GM19023 (cell line): Measurements from ENCODE around the gene CTIF.
A peak's percentile ranks its signal among the peaks of the same experiment; 100 is the strongest.

ENCODE experiments used
- ATAC-seq: cut with Tn5 transposase; IDR thresholded peaks from one replicate; pipeline ENCODE4 v1.9.1; 2021; ENCODE audit warnings: mild to moderate bottlenecking, moderate library complexity; ENCODE audit not compliant: unreplicated experiment

CTIF gene

GRCh38 chr18:48531908-48532307 lies 6.9 kb upstream of the CTIF start:
- ATAC-seq, result no peak

- ATAC-seq, result no peak
Measured at GRCh38 chr18:48533340-48534070, 5.3 kb upstream of the CTIF start.

- no peak for ATAC-seq
Measured at GRCh38 chr18:48534364-48534763, 4.5 kb upstream of the CTIF start.

- ATAC-seq, result no peak
Measured at GRCh38 chr18:48535956-48536355, 2.9 kb upstream of the CTIF start.

- ATAC-seq, result no peak
Measured at GRCh38 chr18:48536516-48536915, 2.3 kb upstream of the CTIF start.

DNA sequence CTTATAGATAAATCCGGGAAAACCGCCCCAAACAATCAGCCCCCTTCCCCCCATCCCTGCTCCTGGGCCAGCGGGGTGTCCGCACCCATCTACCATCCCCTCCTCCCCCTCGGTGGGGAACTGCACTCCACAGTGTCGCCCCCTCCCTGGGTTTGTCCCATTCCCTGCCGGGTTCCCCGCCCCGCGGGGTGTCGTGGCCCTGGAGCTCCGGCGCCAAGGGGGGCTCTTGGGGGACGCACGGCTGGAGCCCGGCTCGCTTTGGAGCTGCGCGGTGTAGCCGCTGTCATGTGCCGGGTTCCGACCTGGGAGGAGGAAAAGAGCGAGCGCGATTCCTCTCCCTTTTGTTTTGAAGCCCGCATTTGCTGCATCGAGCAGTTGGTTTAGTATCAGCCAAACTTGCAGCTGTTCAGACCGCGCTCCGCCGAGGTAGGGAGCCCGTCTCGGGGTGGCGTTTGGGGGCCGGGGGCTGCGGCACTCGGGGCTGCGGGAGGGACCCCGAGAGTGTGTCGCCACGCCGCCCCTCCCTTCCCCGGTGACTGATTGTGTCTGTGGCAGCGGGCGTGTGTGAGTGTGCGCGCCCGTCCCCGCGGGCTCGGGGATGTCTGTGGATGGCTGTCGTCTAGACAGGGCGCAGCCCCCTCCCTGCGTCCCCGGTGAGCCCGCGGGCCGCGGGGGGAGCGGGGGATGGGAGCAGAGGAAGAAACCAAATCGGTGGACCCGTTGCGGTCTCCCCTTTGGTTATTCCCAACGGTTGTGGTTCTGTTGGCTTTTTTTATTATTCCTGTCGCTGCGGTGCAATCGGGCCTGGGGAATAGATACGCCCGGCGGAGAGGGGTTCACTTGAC lies 797 bp downstream of the CTIF start:
- ATAC-seq, result no peak

- ATAC-seq, result peak; percentile 43
Measured at GRCh38 chr18:48540251-48541025, 1.6 kb downstream of the CTIF start.

DNA sequence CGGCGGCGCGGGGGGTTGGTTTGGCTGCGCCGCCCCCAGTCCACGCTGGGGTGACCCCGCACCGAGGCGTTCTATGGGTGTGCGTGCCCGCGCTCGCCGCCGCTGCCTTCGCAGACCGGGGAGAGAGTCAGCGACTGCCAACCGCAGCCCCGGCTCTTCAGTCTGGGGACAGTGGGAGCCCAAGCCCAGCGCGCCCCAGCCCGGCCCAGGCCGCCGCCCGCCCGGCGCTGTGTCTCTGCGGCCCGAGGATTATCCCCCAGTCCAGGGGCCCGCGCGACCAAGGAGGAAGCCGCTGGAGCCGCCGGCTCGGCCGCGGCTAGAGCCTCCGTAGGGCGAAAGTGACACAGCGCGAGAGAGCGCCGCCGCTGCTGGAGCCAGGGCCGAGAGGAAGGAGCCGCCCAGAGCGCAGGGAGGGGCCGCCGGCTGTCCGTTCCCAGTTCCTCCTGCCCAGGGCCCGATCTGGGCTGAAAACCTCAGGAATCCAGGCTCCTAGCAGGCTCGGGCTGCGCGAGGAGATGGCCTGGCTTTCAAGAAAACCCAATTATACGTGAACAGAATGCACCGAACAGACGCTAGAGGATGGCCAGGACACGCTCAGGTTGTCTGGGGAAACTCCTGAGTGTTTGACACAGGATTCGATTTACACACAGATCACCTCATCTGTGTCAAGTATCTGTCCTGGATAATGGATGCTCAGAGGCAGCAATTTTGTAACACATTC lies 2.4 kb downstream of the CTIF start:
- ATAC-seq, result peak; percentile 40

GRCh38 chr18:48541747-48542400 lies 3.0 kb downstream of the CTIF start:
- ATAC-seq, result no peak

DNA sequence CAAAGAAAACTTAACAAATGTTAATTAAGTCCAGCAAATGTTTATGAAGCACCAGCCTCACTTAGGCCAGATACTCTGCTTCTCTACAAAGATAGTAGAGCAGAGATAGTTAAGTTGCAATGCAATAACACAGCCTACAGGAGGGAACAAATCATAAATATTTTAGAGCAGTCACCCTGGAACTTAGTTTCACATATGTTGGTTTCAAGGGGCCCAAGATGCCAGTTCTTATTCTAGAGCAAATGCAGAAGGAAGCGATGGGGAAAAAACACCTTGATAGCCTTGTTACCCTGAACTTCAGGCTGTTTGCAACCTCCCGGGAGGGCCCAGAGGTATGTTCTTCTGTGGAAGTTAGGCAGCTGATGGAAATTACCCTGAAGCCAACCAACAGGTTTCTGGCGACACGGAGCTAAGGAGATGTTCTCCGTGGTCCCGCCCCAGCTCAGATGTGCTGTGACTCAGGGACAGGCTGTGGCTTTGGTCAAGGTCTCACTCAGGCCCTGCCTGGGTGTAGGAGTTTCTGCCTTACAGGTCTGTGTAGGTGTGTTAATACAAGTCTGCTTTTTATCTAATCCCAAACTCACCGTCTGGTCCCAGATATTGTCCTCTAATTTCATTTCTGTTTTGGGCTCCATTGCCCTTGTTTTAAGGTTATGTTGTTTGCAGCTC lies 3.8 kb downstream of the CTIF start:
- ATAC-seq, result no peak

DNA sequence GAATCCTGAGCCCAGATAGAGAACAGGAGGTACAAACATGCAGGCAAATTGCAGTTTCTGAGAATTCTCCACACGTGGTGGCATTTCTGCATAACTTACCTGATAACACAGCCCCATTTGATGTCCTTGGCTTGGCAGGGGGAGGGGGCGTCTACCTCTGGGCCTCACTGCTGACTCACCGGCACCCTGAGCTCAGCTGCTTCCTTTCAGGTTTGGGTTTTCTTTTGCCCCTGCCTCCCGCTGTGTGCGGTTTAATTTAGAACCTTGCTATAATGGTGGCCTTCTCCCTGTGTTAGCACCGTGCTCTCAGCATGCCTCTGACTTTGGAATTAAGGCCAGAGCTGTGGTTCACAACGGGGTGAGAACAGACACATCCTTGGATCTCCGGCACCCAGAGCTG lies 4.4 kb downstream of the CTIF start:
- no peak for ATAC-seq

GRCh38 chr18:48544116-48544515 lies 5.3 kb downstream of the CTIF start:
- no peak for ATAC-seq

- no peak for ATAC-seq
Measured at GRCh38 chr18:48544661-48545415, 6.0 kb downstream of the CTIF start.

DNA sequence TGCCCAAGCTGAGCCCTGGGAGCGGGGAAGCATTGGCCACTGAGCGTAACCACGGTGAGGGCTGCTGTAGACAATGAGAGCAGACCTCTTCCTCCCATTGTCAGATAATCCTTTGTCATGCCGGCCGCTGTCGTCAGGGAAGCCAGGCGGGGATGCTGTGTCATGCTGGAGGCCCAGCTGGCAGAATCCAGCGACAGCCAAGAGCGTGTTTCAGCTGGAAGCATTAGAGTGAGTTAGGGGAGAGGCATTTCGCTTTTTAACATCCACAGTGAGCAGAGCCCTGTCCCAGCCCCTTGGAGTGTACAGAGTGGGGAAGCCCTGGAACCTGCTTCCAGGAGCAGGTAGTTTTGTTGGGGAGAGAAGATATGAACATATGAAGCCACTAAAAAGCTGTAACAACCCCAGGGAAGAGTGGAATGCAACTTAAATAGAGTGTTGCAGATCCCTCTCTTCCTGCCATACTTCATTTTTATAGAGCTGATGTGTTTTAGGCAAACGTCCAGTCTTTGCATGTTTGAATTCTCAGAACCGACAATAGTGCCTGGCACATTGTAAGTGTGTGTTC lies 7.0 kb downstream of the CTIF start:
- ATAC-seq, result no peak

- no peak for ATAC-seq
Measured at GRCh38 chr18:48546396-48546795, 7.6 kb downstream of the CTIF start.

- no peak for ATAC-seq
Measured at GRCh38 chr18:48547531-48547981, 8.7 kb downstream of the CTIF start.

DNA sequence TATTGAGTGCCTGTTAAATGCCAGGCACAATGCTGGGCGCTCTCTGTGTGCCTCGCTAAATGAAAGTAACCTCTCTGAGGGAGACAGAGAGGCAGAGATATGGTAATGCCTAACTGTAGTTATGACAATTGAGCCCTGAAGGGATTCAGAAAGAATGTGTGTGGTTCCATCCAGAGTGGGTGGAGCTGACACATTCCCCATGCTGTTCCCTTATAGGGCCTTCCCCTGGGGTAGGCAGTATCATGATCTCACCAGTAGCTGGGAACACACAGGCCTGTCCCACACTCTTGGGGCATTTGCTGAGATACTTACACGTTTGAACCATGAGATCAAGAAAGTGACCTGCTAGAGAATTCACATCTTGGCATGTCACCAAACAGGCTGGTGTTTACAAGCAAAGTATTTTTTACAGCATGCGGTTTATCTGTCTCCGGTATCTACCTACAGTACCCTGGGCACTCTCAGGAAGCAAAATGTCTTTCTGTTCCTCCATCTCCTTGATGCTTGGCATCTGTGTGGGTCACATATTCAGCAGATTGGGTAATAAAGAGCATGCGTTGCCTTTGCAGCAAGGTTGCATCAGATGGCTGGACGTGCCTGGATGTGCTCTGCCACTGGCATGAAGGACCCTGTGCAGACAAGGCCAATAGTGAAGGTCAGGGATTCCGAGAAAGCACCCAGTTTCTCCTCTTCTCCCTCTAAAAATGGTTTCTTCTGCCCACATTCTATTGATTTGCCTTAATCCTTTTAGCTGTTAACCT lies 9.4 kb downstream of the CTIF start:
- no peak for ATAC-seq

DNA sequence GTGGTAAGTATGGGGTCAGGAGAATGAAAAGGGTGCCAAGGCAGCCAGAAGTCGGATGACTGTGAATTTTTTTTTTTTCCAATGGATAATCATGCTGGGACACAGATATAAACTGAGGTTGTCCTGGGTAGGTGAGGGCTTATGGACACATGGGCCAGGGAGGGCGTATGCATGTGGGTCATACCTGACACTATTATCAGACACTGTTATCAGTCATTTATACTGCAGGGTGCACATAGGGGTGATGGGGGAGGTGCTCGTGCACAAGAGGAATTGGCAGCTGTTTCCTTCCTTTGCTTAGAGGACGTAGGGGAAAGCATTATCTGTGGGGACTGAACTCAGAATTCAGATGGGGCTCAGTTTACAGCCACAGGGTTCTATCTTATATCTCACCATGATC lies 10.1 kb downstream of the CTIF start:
- no peak for ATAC-seq
